Astrocyte of the spinal cord (primary cell): ENCODE results near the gene SSR1.
"Not testable (repeated sequence)": the region's sequence is repeated elsewhere in the genome, so short reads cannot be mapped to it uniquely, and the experiment has no call there.

Experiments used
- DNase-seq: peaks from one replicate; pipeline ENCODE4 v3.0.0; 2011; ENCODE audit warnings: low read depth, low spot score
- H3K4me3 ChIP-seq: 2 replicates; pipeline ENCODE4 v1.5.1; 2011; ENCODE audit warnings: low read depth, mild to moderate bottlenecking, low read length, moderate library complexity
- in situ Hi-C: cut with HindIII; loops from 2 replicates; pipeline ENCODE4 v1.10.0; 2017; ENCODE audit warnings: low sequenced_read_pairs
- TF ChIP-seq, protein P1 (sequence below): IDR thresholded peaks from 2 replicates; pipeline ENCODE4 v1.5.1; 2012; ENCODE audit warnings: low read depth, mild to moderate bottlenecking, low read length, inconsistent platforms

SSR1 gene

DNA sequence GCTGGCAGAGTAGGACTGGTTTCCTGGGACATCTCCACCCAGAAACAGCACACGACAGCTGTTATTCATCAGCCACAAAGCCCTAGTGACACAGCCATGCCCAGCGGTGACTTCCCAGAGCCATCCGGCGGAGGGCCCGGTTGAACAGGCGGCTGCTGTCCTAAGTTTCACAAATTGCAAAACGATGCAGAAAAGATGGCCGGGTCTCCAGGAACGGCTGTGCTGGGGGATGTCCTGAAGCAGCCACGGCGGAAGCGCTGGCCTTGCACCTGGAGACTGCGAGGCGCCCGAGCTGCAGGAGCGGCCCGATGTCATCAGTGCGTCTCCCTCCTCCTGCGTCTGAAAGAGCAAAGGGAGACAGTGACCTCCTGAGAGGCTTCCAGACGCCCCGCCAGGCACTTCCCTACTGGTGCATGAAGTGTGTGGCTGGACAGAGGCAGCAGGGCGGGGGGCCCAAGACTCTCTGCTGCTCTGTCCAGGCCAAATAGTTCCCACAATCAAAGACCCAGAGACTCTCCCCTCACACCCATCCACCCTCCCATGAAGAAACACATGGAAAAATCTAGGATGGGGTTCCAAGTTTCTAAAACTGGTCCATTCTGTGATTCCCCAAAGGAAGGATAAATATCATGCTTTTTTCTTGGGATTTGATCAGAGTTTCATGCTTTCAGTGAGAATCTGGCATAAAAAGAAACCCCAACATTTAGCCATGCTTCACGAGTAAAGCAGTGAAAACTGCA lies 44.0 kb downstream of the SSR1 start:
- no peak overlapping the region for H3K4me3 ChIP-seq
- no peak for DNase-seq
- in situ Hi-C loops = no loop called here
- TF ChIP-seq, protein P1, sequence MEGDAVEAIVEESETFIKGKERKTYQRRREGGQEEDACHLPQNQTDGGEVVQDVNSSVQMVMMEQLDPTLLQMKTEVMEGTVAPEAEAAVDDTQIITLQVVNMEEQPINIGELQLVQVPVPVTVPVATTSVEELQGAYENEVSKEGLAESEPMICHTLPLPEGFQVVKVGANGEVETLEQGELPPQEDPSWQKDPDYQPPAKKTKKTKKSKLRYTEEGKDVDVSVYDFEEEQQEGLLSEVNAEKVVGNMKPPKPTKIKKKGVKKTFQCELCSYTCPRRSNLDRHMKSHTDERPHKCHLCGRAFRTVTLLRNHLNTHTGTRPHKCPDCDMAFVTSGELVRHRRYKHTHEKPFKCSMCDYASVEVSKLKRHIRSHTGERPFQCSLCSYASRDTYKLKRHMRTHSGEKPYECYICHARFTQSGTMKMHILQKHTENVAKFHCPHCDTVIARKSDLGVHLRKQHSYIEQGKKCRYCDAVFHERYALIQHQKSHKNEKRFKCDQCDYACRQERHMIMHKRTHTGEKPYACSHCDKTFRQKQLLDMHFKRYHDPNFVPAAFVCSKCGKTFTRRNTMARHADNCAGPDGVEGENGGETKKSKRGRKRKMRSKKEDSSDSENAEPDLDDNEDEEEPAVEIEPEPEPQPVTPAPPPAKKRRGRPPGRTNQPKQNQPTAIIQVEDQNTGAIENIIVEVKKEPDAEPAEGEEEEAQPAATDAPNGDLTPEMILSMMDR = no peak

DNA sequence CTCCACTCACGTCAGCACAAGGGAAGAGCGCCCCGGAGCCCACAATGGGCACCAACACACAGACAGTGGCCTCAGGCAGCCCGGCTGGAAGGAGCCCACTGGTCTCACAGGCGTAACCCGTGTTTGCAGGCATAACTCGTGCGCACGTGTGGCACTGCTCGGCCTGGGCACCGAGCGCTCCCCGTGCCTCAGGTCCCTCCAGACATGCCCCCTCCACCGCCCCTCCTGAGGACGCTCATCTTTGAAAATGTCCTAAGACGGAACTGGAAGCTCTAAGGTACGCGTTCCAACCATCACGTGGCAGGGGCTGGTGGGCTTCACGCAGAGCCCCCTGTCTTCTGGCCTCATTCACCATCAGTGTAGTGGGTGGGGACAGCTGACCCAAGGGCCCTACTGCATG lies 44.6 kb downstream of the SSR1 start:
- in situ Hi-C loops = no loop called here
- H3K4me3 ChIP-seq = no peak overlapping the region
- DNase-seq = no peak
- TF ChIP-seq, protein P1 = no peak

DNA sequence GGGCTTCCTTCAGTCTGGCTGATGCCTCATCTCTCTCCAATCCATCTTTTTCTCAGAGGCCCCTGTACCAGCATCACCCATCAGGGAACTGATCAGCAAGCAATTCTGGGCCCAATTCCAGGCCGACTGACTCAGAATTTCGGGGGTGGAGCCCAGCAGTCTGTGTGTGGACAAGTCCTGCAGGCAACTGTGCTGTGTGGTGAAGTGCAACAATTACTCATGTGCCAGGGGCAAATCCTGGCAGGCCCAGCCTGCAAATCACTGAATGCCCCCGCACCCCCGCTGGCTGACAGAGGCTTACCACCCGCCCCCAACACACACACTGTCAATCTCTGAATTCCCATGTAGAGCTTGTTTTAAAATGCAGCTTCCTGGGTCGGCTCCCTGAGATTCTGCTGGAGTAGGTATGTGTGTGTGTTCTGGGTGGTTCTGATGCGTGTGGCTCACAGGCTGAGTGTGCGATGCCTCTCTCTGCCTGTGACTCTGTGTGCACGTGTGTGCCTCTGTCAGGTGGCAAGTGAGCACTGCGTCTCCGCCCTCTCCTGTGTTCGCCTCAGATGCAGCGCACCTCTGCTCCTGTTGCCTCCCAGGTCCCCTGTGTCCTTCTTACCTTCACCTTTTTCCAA lies 45.4 kb downstream of the SSR1 start:
- no peak overlapping the region for H3K4me3 ChIP-seq
- in situ Hi-C loops = no loop called here
- TF ChIP-seq, protein P1 = no peak
- peak; percentile 92 for DNase-seq

DNA sequence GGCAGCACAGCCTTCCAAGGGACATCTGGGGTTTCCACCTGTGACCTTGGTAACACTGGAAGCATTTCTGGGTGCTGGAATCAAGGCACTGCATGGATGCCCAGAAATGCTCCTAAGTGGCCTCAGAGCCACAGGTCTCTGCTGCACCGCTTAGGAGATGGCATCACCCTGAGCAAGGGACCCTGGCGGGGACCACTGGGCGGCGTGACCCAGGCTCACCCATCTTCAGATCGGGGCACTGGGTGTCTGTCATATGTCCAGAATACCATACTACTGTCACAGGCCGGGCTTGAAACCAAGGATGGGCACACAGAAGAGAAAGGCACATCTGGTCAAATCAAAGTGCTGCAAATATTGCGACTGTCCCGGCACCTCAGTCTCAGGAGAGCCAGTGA lies 45.9 kb downstream of the SSR1 start:
- in situ Hi-C loops = no loop called here
- DNase-seq = no peak
- TF ChIP-seq, protein P1 = no peak
- no peak overlapping the region for H3K4me3 ChIP-seq

DNA sequence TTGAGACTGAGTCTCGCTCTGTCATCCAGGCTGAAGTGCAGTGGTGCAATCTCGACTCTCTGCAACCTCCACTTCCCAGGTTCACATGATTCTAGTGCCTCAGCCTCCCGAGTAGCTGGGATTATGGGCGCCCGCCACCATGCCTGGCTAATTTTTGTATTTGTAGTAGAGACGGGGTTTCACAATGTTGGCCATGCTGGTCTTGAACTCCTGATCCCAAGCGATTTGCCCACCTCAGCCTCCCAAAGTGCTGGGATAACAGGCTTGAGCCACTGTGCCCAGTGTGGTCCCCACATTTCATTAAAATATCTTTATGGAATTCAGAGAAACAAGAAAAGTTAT lies 47.6 kb downstream of the SSR1 start:
- DNase-seq, H3K4me3 ChIP-seq, in situ Hi-C loops: not testable (repeated sequence)

DNA sequence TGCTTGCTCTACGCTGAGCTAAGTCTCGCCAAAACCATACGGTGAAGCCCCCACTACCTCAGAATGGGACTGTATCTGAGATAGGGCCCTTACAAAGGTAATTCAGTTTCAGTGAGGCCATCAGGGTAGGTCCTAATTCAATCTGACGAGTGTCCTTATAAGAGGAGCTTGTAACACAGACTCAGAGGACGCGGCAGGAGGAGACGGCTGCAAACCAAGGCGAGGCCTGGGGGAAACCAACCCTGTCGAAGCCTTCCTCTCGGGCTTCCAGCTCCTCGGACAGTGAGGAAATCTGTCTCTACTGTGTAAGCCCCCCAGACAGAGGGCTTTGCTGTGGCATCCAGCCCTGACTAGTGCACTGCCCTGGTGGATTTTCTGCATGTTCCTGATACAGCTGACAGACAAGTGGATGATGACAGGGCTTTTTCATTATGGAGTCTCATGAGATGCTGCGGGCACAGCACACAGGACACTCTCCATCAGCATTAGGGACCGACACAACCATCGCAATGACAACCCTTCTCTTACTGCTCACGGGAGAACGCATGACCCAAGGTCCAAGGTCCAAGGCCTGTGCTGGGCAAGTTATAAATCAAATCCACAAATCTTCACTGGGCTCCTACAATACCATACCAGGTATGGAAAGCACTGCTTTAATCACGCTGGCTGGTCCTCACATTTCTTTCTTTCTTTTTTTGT lies 48.2 kb downstream of the SSR1 start:
- in situ Hi-C loops = no loop called here
- no peak for DNase-seq
- H3K4me3 ChIP-seq = no peak overlapping the region
- TF ChIP-seq, protein P1 = no peak

DNA sequence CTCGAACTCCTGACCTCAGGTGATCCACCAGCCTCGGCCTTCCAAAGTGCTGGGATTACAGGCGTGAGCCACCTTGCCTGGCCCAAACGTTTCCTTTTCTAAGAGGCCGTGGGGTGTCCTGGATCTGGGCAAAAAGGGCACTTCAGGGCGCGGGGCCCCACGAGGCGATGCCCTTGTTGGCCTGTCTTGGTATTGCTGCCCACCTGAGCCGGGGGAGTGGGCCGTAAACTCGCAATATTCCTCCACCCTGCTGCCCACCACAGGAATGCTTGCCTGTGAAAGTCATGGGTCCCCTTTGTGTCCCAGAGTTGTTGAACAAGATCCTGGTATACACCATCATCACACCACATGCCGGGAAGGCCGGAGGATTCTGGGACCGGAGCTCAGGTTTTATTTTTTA lies 49.0 kb downstream of the SSR1 start:
- no peak for DNase-seq
- TF ChIP-seq, protein P1 = no peak
- in situ Hi-C loops = no loop called here
- H3K4me3 ChIP-seq = no peak overlapping the region

DNA sequence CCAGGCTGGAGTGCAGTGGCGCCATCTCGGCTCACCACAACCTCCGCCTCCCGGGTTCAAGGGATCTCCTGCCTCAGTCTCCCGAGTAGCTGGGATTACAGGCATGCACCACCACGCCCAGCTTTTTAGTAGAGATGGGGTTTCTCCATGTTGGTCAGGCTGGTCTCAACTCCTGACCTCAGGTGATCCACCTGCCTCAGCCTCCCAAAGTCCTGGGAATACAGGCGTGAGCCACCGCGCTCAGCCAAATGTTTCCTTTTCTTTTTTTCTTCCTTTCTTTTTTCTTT lies 49.5 kb downstream of the SSR1 start:
- H3K4me3 ChIP-seq, DNase-seq, in situ Hi-C loops: not testable (repeated sequence)
